ENCODE results near the gene DOP1A.

Gene DOP1A

GRCh38 chr6:83124553-83124952, 57.1 kb downstream of the DOP1A start:
- POLR2A ChIA-PET, result no interaction called here
- DNase-seq (ENCODE audit: extremely low spot score), result no peak
- CTCF ChIA-PET, result no interaction called here
- TF ChIP-seq CTBP1 (IDR thresholded peaks at IDR 0.05; ENCODE audit: borderline replicate concordance) (no peak), TARDBP (IDR thresholded peaks at IDR 0.05) (no peak), LEF1 (IDR thresholded peaks at IDR 0.05; ENCODE audit: borderline replicate concordance) (no peak), FOXA1 (IDR thresholded peaks at IDR 0.05) (no peak), L3MBTL2 (conservative IDR thresholded peaks at IDR 0.05) (no peak), PKNOX1 (IDR thresholded peaks at IDR 0.05) (no peak), SUZ12 (IDR thresholded peaks at IDR 0.05) (no peak), SP1 (IDR thresholded peaks at IDR 0.05) (no peak), HDGF (IDR thresholded peaks at IDR 0.05; ENCODE audit: borderline replicate concordance) (no peak), FOXM1 (IDR thresholded peaks at IDR 0.05; ENCODE audit: borderline replicate concordance) (no peak), FOXK2 (IDR thresholded peaks at IDR 0.05) (no peak), ELF4 (IDR thresholded peaks at IDR 0.05) (no peak)

GRCh38 chr6:83125425-83125824, 58.0 kb downstream of the DOP1A start:
- TF ChIP-seq HDGF (IDR thresholded peaks at IDR 0.05; ENCODE audit: borderline replicate concordance) (no peak), PKNOX1 (IDR thresholded peaks at IDR 0.05) (no peak), L3MBTL2 (conservative IDR thresholded peaks at IDR 0.05) (no peak), LEF1 (IDR thresholded peaks at IDR 0.05; ENCODE audit: borderline replicate concordance) (no peak), SUZ12 (IDR thresholded peaks at IDR 0.05) (no peak), FOXA1 (IDR thresholded peaks at IDR 0.05) (no peak), ELF4 (IDR thresholded peaks at IDR 0.05) (no peak), TARDBP (IDR thresholded peaks at IDR 0.05) (no peak), BHLHE40 (IDR thresholded peaks at IDR 0.05; ENCODE audit: borderline replicate concordance) (no peak), FOXK2 (IDR thresholded peaks at IDR 0.05) (no peak), CTBP1 (IDR thresholded peaks at IDR 0.05; ENCODE audit: borderline replicate concordance) (no peak), FOXM1 (IDR thresholded peaks at IDR 0.05; ENCODE audit: borderline replicate concordance) (no peak), SP1 (IDR thresholded peaks at IDR 0.05) (no peak), ZNF384 (IDR thresholded peaks at IDR 0.05) (no peak), NFRKB (IDR thresholded peaks at IDR 0.05) (no peak), ARNT (IDR thresholded peaks at IDR 0.05) (no peak)
- no peak for DNase-seq (ENCODE audit: extremely low spot score)
- CTCF ChIA-PET, result no interaction called here
- POLR2A ChIA-PET, result no interaction called here

- CTCF ChIA-PET, result interaction anchor here (0.8 kb wide), 1 partner anchor 60 kb away, joined by 3 read pairs; no protein-coding TSS in a partner anchor
- TF ChIP-seq BHLHE40 (IDR thresholded peaks at IDR 0.05; ENCODE audit: borderline replicate concordance) (no peak), CTBP1 (IDR thresholded peaks at IDR 0.05; ENCODE audit: borderline replicate concordance) (no peak), PKNOX1 (IDR thresholded peaks at IDR 0.05) (no peak), SUZ12 (IDR thresholded peaks at IDR 0.05) (no peak), ELF4 (IDR thresholded peaks at IDR 0.05) (no peak), FOXM1 (IDR thresholded peaks at IDR 0.05; ENCODE audit: borderline replicate concordance) (no peak), SP1 (IDR thresholded peaks at IDR 0.05) (no peak), L3MBTL2 (conservative IDR thresholded peaks at IDR 0.05) (no peak), TARDBP (IDR thresholded peaks at IDR 0.05) (no peak), FOXK2 (IDR thresholded peaks at IDR 0.05) (no peak)
- DNase-seq (ENCODE audit: extremely low spot score), result no peak
- POLR2A ChIA-PET, result no interaction called here
Measured at GRCh38 chr6:83126223-83126622, 58.8 kb downstream of the DOP1A start.

GRCh38 chr6:83126807-83127206, 59.3 kb downstream of the DOP1A start:
- ChIA-PET CTCF (no interaction called here), POLR2A (no interaction called here)
- DNase-seq (ENCODE audit: extremely low spot score), result no peak
- TF ChIP-seq LEF1 (IDR thresholded peaks at IDR 0.05; ENCODE audit: borderline replicate concordance) (no peak), BHLHE40 (IDR thresholded peaks at IDR 0.05; ENCODE audit: borderline replicate concordance) (no peak), NFRKB (IDR thresholded peaks at IDR 0.05) (no peak), SUZ12 (IDR thresholded peaks at IDR 0.05) (no peak), SP1 (IDR thresholded peaks at IDR 0.05) (no peak), TARDBP (IDR thresholded peaks at IDR 0.05) (no peak), ZNF384 (IDR thresholded peaks at IDR 0.05) (no peak), HDGF (IDR thresholded peaks at IDR 0.05; ENCODE audit: borderline replicate concordance) (no peak)

- TF ChIP-seq SUZ12 (IDR thresholded peaks at IDR 0.05) (no peak), ELF4 (IDR thresholded peaks at IDR 0.05) (no peak), CTBP1 (IDR thresholded peaks at IDR 0.05; ENCODE audit: borderline replicate concordance) (no peak), ZNF384 (IDR thresholded peaks at IDR 0.05) (no peak), BHLHE40 (IDR thresholded peaks at IDR 0.05; ENCODE audit: borderline replicate concordance) (no peak), TARDBP (IDR thresholded peaks at IDR 0.05) (no peak), L3MBTL2 (conservative IDR thresholded peaks at IDR 0.05) (no peak), HDGF (IDR thresholded peaks at IDR 0.05; ENCODE audit: borderline replicate concordance) (no peak), NFRKB (IDR thresholded peaks at IDR 0.05) (no peak), FOXA1 (IDR thresholded peaks at IDR 0.05) (no peak), LEF1 (IDR thresholded peaks at IDR 0.05; ENCODE audit: borderline replicate concordance) (no peak), SP1 (IDR thresholded peaks at IDR 0.05) (no peak), FOXK2 (IDR thresholded peaks at IDR 0.05) (no peak), PKNOX1 (IDR thresholded peaks at IDR 0.05) (no peak), FOXM1 (IDR thresholded peaks at IDR 0.05; ENCODE audit: borderline replicate concordance) (no peak), ARNT (IDR thresholded peaks at IDR 0.05) (no peak)
- DNase-seq (ENCODE audit: extremely low spot score), result no peak
- CTCF ChIA-PET, result no interaction called here
- POLR2A ChIA-PET, result no interaction called here
Measured at GRCh38 chr6:83127258-83127657, 59.8 kb downstream of the DOP1A start.

- ChIA-PET CTCF (no interaction called here), POLR2A (no interaction called here)
- no peak for TF ChIP-seq SUZ12 (IDR thresholded peaks at IDR 0.05)
- TF ChIP-seq ARNT (IDR thresholded peaks at IDR 0.05), result no peak
- no peak for TF ChIP-seq FOXA1 (IDR thresholded peaks at IDR 0.05)
- no peak for TF ChIP-seq SP1 (IDR thresholded peaks at IDR 0.05)
- no peak for TF ChIP-seq PKNOX1 (IDR thresholded peaks at IDR 0.05)
- TF ChIP-seq FOXK2 (IDR thresholded peaks at IDR 0.05), result no peak
- no peak for TF ChIP-seq CTBP1 (IDR thresholded peaks at IDR 0.05; ENCODE audit: borderline replicate concordance)
- TF ChIP-seq NFRKB (IDR thresholded peaks at IDR 0.05), result no peak
- TF ChIP-seq HDGF (IDR thresholded peaks at IDR 0.05; ENCODE audit: borderline replicate concordance), result no peak
- no peak for TF ChIP-seq L3MBTL2 (conservative IDR thresholded peaks at IDR 0.05)
- TF ChIP-seq BHLHE40 (IDR thresholded peaks at IDR 0.05; ENCODE audit: borderline replicate concordance), result no peak
- TF ChIP-seq FOXM1 (IDR thresholded peaks at IDR 0.05; ENCODE audit: borderline replicate concordance), result no peak
- no peak for TF ChIP-seq LEF1 (IDR thresholded peaks at IDR 0.05; ENCODE audit: borderline replicate concordance)
- TF ChIP-seq ELF4 (IDR thresholded peaks at IDR 0.05), result no peak
- no peak for DNase-seq (ENCODE audit: extremely low spot score)
Measured at GRCh38 chr6:83127976-83128375, 60.5 kb downstream of the DOP1A start.
